HG02571 (cell line): ENCODE measurements around the gene ARMC12.
A peak's percentile ranks its signal among the peaks of the same experiment; 100 is the strongest.
"Not testable (repeated sequence)": the region's sequence is repeated elsewhere in the genome, so short reads cannot be mapped to it uniquely, and the experiment has no call there.

Experiments
- ATAC-seq: cut with Tn5 transposase; IDR thresholded peaks from one replicate; pipeline ENCODE4 v1.9.1; 2021; ENCODE audit warnings: mild to moderate bottlenecking, moderate library complexity; ENCODE audit not compliant: unreplicated experiment

ARMC12 gene

GRCh38 chr6:35731736-35732532, 4.9 kb upstream of the ARMC12 start:
- peak; percentile 40 for ATAC-seq

- ATAC-seq: no peak
Measured at GRCh38 chr6:35733633-35734032, 3.2 kb upstream of the ARMC12 start.

GRCh38 chr6:35734319-35734718, 2.5 kb upstream of the ARMC12 start:
- not testable (repeated sequence) for ATAC-seq

GRCh38 chr6:35735452-35735851, 1.4 kb upstream of the ARMC12 start:
- ATAC-seq: no peak

GRCh38 chr6:35736253-35736894, 458 bp upstream of the ARMC12 start:
- ATAC-seq: no peak

- no peak for ATAC-seq
Measured at GRCh38 chr6:35737413-35738211, 780 bp downstream of the ARMC12 start.

- ATAC-seq: no peak
Measured at GRCh38 chr6:35739645-35740524, 3.1 kb downstream of the ARMC12 start.

- ATAC-seq: no peak
Measured at GRCh38 chr6:35742842-35743241, 6.0 kb downstream of the ARMC12 start.

- ATAC-seq: no peak
Measured at GRCh38 chr6:35745509-35745908, 8.7 kb downstream of the ARMC12 start.

GRCh38 chr6:35746516-35746915, 9.7 kb downstream of the ARMC12 start:
- no peak for ATAC-seq

GRCh38 chr6:35747877-35748276, 11.0 kb downstream of the ARMC12 start:
- ATAC-seq: no peak

GRCh38 chr6:35750557-35750956, 13.7 kb downstream of the ARMC12 start:
- no peak for ATAC-seq

- ATAC-seq: no peak
Measured at GRCh38 chr6:35751594-35751993, 14.8 kb downstream of the ARMC12 start.

- no peak for ATAC-seq
Measured at GRCh38 chr6:35752330-35752729, 15.5 kb downstream of the ARMC12 start.

GRCh38 chr6:35754452-35755277, 17.8 kb downstream of the ARMC12 start:
- no peak for ATAC-seq

GRCh38 chr6:35755278-35755924, 18.6 kb downstream of the ARMC12 start:
- ATAC-seq: no peak

- no peak for ATAC-seq
Measured at GRCh38 chr6:35757456-35758123, 20.8 kb downstream of the ARMC12 start.

- ATAC-seq: no peak
Measured at GRCh38 chr6:35759426-35759825, 22.6 kb downstream of the ARMC12 start.

- no peak for ATAC-seq
Measured at GRCh38 chr6:35765739-35766138, 28.9 kb downstream of the ARMC12 start.
